22Rv1 (cell line): Measurements from ENCODE around the gene ADCK1.

Experiments used
- ZFX ChIP-seq: fragments of 450-650 bp; IDR thresholded peaks from 2 replicates; pipeline ENCODE4 v1.6.1; 2017; ENCODE audit warnings: antibody characterized with exemption, borderline replicate concordance
- TF ChIP-seq, protein P1 (sequence below): fragments of 450-650 bp; IDR thresholded peaks from 2 replicates; pipeline ENCODE4 v1.5.1; 2017; ENCODE audit warnings: mild to moderate bottlenecking

DNA sequence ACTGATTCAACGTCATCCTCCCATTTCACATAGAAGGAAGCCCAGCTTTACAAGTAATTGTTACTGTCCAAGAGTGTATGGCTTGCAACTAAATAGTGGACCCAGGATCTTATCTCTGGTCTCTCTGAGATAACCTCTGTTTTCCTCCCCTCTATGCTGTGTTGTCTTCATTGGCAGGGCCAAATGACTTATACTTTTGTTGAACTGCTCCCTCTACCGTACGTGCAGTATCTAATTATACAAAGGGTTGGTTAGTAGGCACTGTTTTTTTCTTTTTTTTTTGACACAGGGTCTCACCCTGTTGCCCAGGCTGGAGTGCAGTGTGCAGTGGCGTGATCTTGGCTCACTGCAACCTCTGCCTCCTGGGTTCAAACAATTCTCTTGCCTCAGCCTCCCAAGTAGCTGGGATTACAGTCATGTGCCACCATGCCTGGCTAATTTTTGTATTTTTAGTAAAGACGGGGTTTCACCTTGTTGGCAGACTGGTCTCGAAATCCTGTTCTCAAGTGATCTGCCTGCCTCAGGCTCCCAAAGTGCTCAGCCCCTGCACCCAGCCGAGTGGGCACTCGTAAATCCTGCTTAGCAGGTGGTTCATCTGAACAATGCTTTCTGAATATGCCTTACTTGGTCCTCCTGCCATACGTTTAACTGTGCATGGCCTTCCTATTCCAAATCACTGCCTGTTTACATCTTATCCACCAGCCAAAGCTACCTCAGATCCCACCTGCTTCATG is 162.1 kb downstream of the ADCK1 start:
- TF ChIP-seq, protein P1, sequence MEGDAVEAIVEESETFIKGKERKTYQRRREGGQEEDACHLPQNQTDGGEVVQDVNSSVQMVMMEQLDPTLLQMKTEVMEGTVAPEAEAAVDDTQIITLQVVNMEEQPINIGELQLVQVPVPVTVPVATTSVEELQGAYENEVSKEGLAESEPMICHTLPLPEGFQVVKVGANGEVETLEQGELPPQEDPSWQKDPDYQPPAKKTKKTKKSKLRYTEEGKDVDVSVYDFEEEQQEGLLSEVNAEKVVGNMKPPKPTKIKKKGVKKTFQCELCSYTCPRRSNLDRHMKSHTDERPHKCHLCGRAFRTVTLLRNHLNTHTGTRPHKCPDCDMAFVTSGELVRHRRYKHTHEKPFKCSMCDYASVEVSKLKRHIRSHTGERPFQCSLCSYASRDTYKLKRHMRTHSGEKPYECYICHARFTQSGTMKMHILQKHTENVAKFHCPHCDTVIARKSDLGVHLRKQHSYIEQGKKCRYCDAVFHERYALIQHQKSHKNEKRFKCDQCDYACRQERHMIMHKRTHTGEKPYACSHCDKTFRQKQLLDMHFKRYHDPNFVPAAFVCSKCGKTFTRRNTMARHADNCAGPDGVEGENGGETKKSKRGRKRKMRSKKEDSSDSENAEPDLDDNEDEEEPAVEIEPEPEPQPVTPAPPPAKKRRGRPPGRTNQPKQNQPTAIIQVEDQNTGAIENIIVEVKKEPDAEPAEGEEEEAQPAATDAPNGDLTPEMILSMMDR: no peak; the same call in 1 of the 2 replicates
- no peak for TF ChIP-seq ZFX
